ENCODE results near the gene CGB1.
"Not testable (repeated sequence)": the region's sequence is repeated elsewhere in the genome, so short reads cannot be mapped to it uniquely, and the experiment has no call there.

CGB1 gene

GRCh38 chr19:49059053-49059452 lies 22.4 kb upstream of the CGB1 start:
- H3K4me2 ChIP-seq (ENCODE audit: low read length) = no peak overlapping the region

GRCh38 chr19:49058562-49058961 lies 21.9 kb upstream of the CGB1 start:
- no peaks in the 10 kb centered on the region for H3F3A ChIP-seq (ENCODE audit: insufficient read depth, low read length)
- H3K27me3 ChIP-seq (ENCODE audit: insufficient read depth, low read length) = peaks cover 5% of the 10 kb centered on the region; the same call in 1 of the 2 replicates
- no peaks in the 10 kb centered on the region for H3K9me2 ChIP-seq (ENCODE audit: low read depth, low read length)
- no peaks in the 10 kb centered on the region for H3K36me3 ChIP-seq (ENCODE audit: insufficient read depth, low read length)
- no peaks in the 10 kb centered on the region for H3K9me3 ChIP-seq (ENCODE audit: low read length)
- no peak overlapping the region for H3K4me3 ChIP-seq (ENCODE audit: low read depth, low read length, poor library complexity, severe bottlenecking)
- H3K4me2 ChIP-seq (ENCODE audit: low read length) = no peak overlapping the region
- no peak overlapping the region for H3K27ac ChIP-seq (ENCODE audit: low read depth, low read length, poor library complexity, severe bottlenecking)
- no peaks in the 10 kb centered on the region for H4K20me1 ChIP-seq (ENCODE audit: insufficient read depth, low read length)
- H3K4me1 ChIP-seq (ENCODE audit: insufficient read depth, low read length, severe bottlenecking) = peaks cover 4% of the 10 kb centered on the region
- H3K79me2 ChIP-seq (ENCODE audit: insufficient read depth, low read length) = no peaks in the 10 kb centered on the region
- H2AFZ ChIP-seq (ENCODE audit: low read length) = no peak overlapping the region
- TF ChIP-seq EZH2 (IDR thresholded peaks at IDR 0.05; ENCODE audit: borderline replicate concordance, low read length) (no peak), CTCF (IDR thresholded peaks at IDR 0.05; ENCODE audit: low read length) (no peak)
- no peak overlapping the region for H3K9ac ChIP-seq (ENCODE audit: low read length)

More at GRCh38 chr19:49059053-49059452, 22.4 kb upstream of the CGB1 start:
- no peaks in the 10 kb centered on the region for H4K20me1 ChIP-seq (ENCODE audit: insufficient read depth, low read length)
- no peak overlapping the region for H3K27ac ChIP-seq (ENCODE audit: low read depth, low read length, poor library complexity, severe bottlenecking)
- TF ChIP-seq CTCF (IDR thresholded peaks at IDR 0.05; ENCODE audit: low read length) (no peak), EZH2 (IDR thresholded peaks at IDR 0.05; ENCODE audit: borderline replicate concordance, low read length) (no peak)
- H3K9ac ChIP-seq (ENCODE audit: low read length) = no peak overlapping the region
- no peaks in the 10 kb centered on the region for H3K79me2 ChIP-seq (ENCODE audit: insufficient read depth, low read length)
- no peaks in the 10 kb centered on the region for H3K9me2 ChIP-seq (ENCODE audit: low read depth, low read length)
- H3K9me3 ChIP-seq (ENCODE audit: low read length) = no peaks in the 10 kb centered on the region
- H2AFZ ChIP-seq (ENCODE audit: low read length) = no peak overlapping the region
- no peak overlapping the region for H3K4me3 ChIP-seq (ENCODE audit: low read depth, low read length, poor library complexity, severe bottlenecking)
- no peaks in the 10 kb centered on the region for H3F3A ChIP-seq (ENCODE audit: insufficient read depth, low read length)
- H3K4me1 ChIP-seq (ENCODE audit: insufficient read depth, low read length, severe bottlenecking) = peaks cover 4% of the 10 kb centered on the region
- H3K27me3 ChIP-seq (ENCODE audit: insufficient read depth, low read length) = peaks cover 5% of the 10 kb centered on the region; the same call in 1 of the 2 replicates
- H3K36me3 ChIP-seq (ENCODE audit: insufficient read depth, low read length) = no peaks in the 10 kb centered on the region

GRCh38 chr19:49057636-49058234 lies 21.0 kb upstream of the CGB1 start, which contains the start of gene CGB7:
Gene CGB7 (minus strand): TSS chr19:49057749. CDS start chr19:49055375, 2,374 bp downstream.
- peaks cover 5% of the 10 kb centered on the region; the same call in 1 of the 2 replicates for H3K27me3 ChIP-seq (ENCODE audit: insufficient read depth, low read length)
- no peaks in the 10 kb centered on the region for H3K9me3 ChIP-seq (ENCODE audit: low read length)
- H4K20me1 ChIP-seq (ENCODE audit: insufficient read depth, low read length) = no peaks in the 10 kb centered on the region
- H3K4me3 ChIP-seq (ENCODE audit: low read depth, low read length, poor library complexity, severe bottlenecking) = peak within 1 kb of the TSS; percentile 50
- peak within 1 kb of the TSS; percentile 61 for H3K4me2 ChIP-seq (ENCODE audit: low read length)
- no peak within 1 kb of the TSS for H2AFZ ChIP-seq (ENCODE audit: low read length)
- no peak within 1 kb of the TSS; the same call in 1 of the 2 replicates for H3K9ac ChIP-seq (ENCODE audit: low read length)
- H3K4me1 ChIP-seq (ENCODE audit: insufficient read depth, low read length, severe bottlenecking) = peaks cover 4% of the 10 kb centered on the region
- H3K27ac ChIP-seq (ENCODE audit: low read depth, low read length, poor library complexity, severe bottlenecking) = no peak within 1 kb of the TSS
- no peaks in the 10 kb centered on the region for H3K36me3 ChIP-seq (ENCODE audit: insufficient read depth, low read length)
- TF ChIP-seq CTCF (IDR thresholded peaks at IDR 0.05; ENCODE audit: low read length) (no peak), EZH2 (IDR thresholded peaks at IDR 0.05; ENCODE audit: borderline replicate concordance, low read length) (no peak)
- no peaks in the 10 kb centered on the region for H3F3A ChIP-seq (ENCODE audit: insufficient read depth, low read length)
- no peaks in the 10 kb centered on the region for H3K79me2 ChIP-seq (ENCODE audit: insufficient read depth, low read length)
- H3K9me2 ChIP-seq (ENCODE audit: low read depth, low read length) = no peaks in the 10 kb centered on the region

GRCh38 chr19:49056902-49057596 lies 20.4 kb upstream of the CGB1 start:
- H3K4me1 ChIP-seq (ENCODE audit: insufficient read depth, low read length, severe bottlenecking); H3K27me3 ChIP-seq (ENCODE audit: insufficient read depth, low read length); H3K79me2 ChIP-seq (ENCODE audit: insufficient read depth, low read length); H4K20me1 ChIP-seq (ENCODE audit: insufficient read depth, low read length); H3K9me3 ChIP-seq (ENCODE audit: low read length); H3K9ac ChIP-seq (ENCODE audit: low read length); H3K36me3 ChIP-seq (ENCODE audit: insufficient read depth, low read length); H3K27ac ChIP-seq (ENCODE audit: low read depth, low read length, poor library complexity, severe bottlenecking); H3F3A ChIP-seq (ENCODE audit: insufficient read depth, low read length); H3K9me2 ChIP-seq (ENCODE audit: low read depth, low read length); H3K4me3 ChIP-seq (ENCODE audit: low read depth, low read length, poor library complexity, severe bottlenecking); H2AFZ ChIP-seq (ENCODE audit: low read length): not testable (repeated sequence)
- H3K4me2 ChIP-seq (ENCODE audit: low read length) = peak overlapping the region; percentile 61; the same call in 1 of the 2 replicates

Measured in OCI-LY1 (cell line).